ENCODE results near the gene MSX2.

The MSX2 gene

GRCh38 chr5:174698156-174698555, 26.2 kb upstream of the MSX2 start:
- no peak for DNase-seq (ENCODE audit: low read depth, low spot score)
- no peak for TF ChIP-seq CTCF (IDR thresholded peaks at IDR 0.05; ENCODE audit: insufficient read depth, low read length, missing control alignments)
- CTCF ChIA-PET, result no interaction called here
- no peak overlapping the region for H3K4me3 ChIP-seq (ENCODE audit: low read depth, low read length)
- POLR2A ChIA-PET, result no interaction called here

DNA sequence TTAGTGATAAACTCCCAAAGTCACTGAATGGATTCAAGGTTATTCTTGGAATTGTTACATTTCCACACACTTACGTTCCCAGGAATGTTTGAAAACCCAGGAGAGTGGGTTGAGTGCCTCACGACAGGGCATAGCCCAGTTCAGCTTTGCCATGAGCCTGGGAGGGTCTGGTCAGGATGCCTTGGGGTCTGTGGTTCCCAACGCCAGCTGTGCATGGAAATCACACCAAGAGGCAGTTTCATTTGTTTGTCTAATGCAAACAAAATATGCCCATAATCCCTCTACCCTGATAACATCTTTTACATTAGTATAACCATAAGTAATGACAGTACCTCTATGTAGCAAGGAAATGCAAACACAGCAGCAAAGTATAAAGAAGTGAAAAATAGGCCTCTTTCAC, 25.3 kb upstream of the MSX2 start:
- H3K4me3 ChIP-seq (ENCODE audit: low read depth, low read length), result no peak overlapping the region
- CTCF ChIA-PET, result no interaction called here
- POLR2A ChIA-PET, result no interaction called here
- DNase-seq (ENCODE audit: low read depth, low spot score), result no peak
- no peak for TF ChIP-seq CTCF (IDR thresholded peaks at IDR 0.05; ENCODE audit: insufficient read depth, low read length, missing control alignments)

- no peak overlapping the region for H3K4me3 ChIP-seq (ENCODE audit: low read depth, low read length)
- no peak for TF ChIP-seq CTCF (IDR thresholded peaks at IDR 0.05; ENCODE audit: insufficient read depth, low read length, missing control alignments)
- CTCF ChIA-PET, result no interaction called here
- no peak for DNase-seq (ENCODE audit: low read depth, low spot score)
- POLR2A ChIA-PET, result no interaction called here
Observed at GRCh38 chr5:174706997-174707572, 17.3 kb upstream of the MSX2 start.

DNA sequence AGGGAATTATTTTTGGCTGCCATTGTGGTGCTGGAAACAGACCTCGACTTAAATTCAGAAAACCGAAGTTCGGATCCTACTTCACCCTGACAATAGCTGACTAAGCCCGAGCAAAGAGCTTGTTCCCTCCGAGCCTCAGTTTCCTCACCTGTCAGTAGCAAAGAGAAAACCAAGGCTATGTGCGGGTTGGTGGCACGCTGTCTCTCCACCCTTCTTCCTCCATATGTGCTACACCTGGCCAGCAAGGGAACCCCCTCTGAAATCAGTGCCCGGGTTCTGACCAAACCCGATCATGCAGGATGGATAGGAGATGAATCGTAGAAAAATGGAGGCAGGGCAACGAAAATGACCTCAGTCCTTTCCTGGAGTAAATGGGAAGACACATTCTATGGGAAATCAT, 16.7 kb upstream of the MSX2 start:
- POLR2A ChIA-PET, result no interaction called here
- DNase-seq (ENCODE audit: low read depth, low spot score), result no peak
- no peak for TF ChIP-seq CTCF (IDR thresholded peaks at IDR 0.05; ENCODE audit: insufficient read depth, low read length, missing control alignments)
- no peak overlapping the region for H3K4me3 ChIP-seq (ENCODE audit: low read depth, low read length)
- CTCF ChIA-PET, result no interaction called here

- no peak for TF ChIP-seq CTCF (IDR thresholded peaks at IDR 0.05; ENCODE audit: insufficient read depth, low read length, missing control alignments)
- ChIA-PET POLR2A (no interaction called here), CTCF (no interaction called here)
Observed at GRCh38 chr5:174708476-174709207, 15.7 kb upstream of the MSX2 start.

DNA sequence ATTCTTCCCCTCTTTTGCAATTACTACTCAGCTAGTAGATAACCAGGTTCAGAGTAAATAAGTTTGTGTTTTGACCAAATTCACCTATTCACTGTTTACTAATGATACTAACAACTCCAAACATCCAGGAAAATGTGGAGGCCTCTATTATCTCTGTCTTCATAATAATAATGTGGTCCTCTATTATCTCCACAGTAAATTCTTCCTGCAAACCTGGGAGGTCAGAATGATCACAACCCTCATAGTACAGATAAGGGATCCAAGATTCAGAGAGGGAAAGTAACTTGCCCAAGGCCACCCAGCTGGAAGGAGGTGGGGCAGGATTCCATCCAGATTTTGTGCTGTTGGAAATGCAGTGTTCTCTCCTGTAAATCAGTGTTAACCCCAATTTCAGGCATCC, 9.6 kb upstream of the MSX2 start:
- ChIA-PET CTCF (no interaction called here), POLR2A (no interaction called here)
- TF ChIP-seq CTCF (IDR thresholded peaks at IDR 0.05; ENCODE audit: insufficient read depth, low read length, missing control alignments), result no peak

More at GRCh38 chr5:174708476-174709207, 15.7 kb upstream of the MSX2 start:
- DNase-seq (ENCODE audit: low read depth, low spot score), result no peak
- no peak overlapping the region for H3K4me3 ChIP-seq (ENCODE audit: low read depth, low read length)

More for the DNA sequence above, 9.6 kb upstream of the MSX2 start:
- no peak for DNase-seq (ENCODE audit: low read depth, low spot score)
- H3K4me3 ChIP-seq (ENCODE audit: low read depth, low read length), result no peak overlapping the region
